Loucy (cell line): Measurements from ENCODE around the gene ATP5MG.

ENCODE experiments used
- EZH2phosphoT487 ChIP-seq: fragments of 200-600 bp; IDR thresholded peaks from 2 replicates; pipeline ENCODE4 v1.6.1; 2018; ENCODE audit warnings: antibody characterized with exemption, mild to moderate bottlenecking, moderate library complexity, borderline replicate concordance
- TF ChIP-seq, protein P1 (sequence below): fragments of 200-600 bp; sonication (generic); conservative IDR thresholded peaks from 2 replicates; pipeline ENCODE4 v1.5.1; 2014; ENCODE audit warnings: mild to moderate bottlenecking, antibody characterized with exemption, low read length

DNA sequence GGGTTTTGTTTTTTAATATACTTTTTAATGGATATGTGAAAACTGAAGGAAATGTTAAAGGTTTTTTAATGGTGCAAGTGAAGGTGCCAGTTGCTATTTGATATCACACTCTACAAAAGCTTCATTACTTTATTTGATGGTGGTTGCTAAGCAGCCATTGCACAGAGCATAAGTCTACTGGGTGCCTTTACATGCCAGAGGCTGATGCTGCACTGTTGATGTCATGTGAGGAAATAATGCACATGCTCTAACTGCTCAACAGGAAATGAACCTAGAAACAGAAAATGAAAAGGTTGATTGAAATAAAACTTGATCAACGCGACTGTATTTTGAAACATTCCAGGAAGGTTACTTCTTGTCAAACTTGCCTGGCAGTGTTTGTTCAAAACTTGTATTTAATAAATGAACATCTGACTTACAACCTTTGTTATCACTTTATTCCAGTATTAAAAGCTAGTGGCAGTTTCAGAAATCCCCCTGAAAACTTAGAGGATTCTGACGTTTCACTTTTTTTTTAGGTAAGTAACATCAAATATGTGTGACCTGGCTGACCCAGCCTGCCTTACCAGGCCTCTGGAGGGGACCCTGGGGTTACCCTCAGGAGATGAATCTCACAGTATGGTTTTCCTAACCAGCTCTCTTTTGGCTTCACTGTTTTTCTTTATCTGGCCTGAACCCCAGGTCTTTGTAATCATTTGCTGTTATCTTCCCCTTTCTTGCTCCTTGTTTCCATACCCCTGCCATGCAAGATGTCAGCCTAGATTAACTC lies 2.4 kb upstream of the ATP5MG start:
- TF ChIP-seq, protein P1, sequence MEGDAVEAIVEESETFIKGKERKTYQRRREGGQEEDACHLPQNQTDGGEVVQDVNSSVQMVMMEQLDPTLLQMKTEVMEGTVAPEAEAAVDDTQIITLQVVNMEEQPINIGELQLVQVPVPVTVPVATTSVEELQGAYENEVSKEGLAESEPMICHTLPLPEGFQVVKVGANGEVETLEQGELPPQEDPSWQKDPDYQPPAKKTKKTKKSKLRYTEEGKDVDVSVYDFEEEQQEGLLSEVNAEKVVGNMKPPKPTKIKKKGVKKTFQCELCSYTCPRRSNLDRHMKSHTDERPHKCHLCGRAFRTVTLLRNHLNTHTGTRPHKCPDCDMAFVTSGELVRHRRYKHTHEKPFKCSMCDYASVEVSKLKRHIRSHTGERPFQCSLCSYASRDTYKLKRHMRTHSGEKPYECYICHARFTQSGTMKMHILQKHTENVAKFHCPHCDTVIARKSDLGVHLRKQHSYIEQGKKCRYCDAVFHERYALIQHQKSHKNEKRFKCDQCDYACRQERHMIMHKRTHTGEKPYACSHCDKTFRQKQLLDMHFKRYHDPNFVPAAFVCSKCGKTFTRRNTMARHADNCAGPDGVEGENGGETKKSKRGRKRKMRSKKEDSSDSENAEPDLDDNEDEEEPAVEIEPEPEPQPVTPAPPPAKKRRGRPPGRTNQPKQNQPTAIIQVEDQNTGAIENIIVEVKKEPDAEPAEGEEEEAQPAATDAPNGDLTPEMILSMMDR, result no peak
- no peak for TF ChIP-seq EZH2phosphoT487
